GM23338 (cell line): ENCODE measurements around the gene ZCCHC2. TPM values are rescaled to one million over a fixed set of nuclear protein-coding genes. Genes with fewer than 3 reads are reported as not detected.

ENCODE experiments used
- ATAC-seq: fragments of 200-7000 bp; cut with Tn5 transposase; 3 replicates; pipeline ENCODE4 v1.9.1; 2020
- DNase-seq: peaks from one replicate; pipeline ENCODE4 v3.0.0-alpha.2; 2015; ENCODE audit warnings: low spot score
- H2AFZ ChIP-seq: fragments of 200-600 bp; sonication (generic); 2 replicates; pipeline ENCODE4 v1.8.0; 2016; ENCODE audit warnings: antibody characterized with exemption, mild to moderate bottlenecking, moderate library complexity
- H3F3A ChIP-seq: fragments of 200-600 bp; sonication (generic); replicated peaks from 2 replicates; pipeline ENCODE4 v1.8.0; 2017; ENCODE audit warnings: antibody characterized with exemption, mixed run types, low read depth
- H3K27ac ChIP-seq: fragments of 200-600 bp; sonication (generic); 2 replicates; pipeline ENCODE4 v1.6.1; 2016; ENCODE audit warnings: low read depth
- H3K27me3 ChIP-seq: fragments of 200-600 bp; sonication (generic); 2 replicates; pipeline ENCODE4 v1.8.0; 2016; ENCODE audit warnings: mild to moderate bottlenecking, mixed run types, moderate library complexity; ENCODE audit not compliant: insufficient read depth
- H3K36me3 ChIP-seq: fragments of 200-600 bp; sonication (generic); 2 replicates; pipeline ENCODE4 v1.8.0; 2016; ENCODE audit warnings: mild to moderate bottlenecking; ENCODE audit not compliant: insufficient read depth
- H3K4me1 ChIP-seq: fragments of 200-600 bp; sonication (generic); 2 replicates; pipeline ENCODE4 v1.8.0; 2016; ENCODE audit warnings: mild to moderate bottlenecking, moderate library complexity; ENCODE audit not compliant: insufficient read depth
- H3K4me2 ChIP-seq: fragments of 200-600 bp; sonication (generic); 2 replicates; pipeline ENCODE4 v1.7.1; 2017; ENCODE audit warnings: mixed run types
- H3K4me3 ChIP-seq: fragments of 200-600 bp; sonication (generic); 2 replicates; pipeline ENCODE4 v1.6.1; 2016; ENCODE audit warnings: mixed run types
- H3K79me2 ChIP-seq: fragments of 200-600 bp; sonication (generic); replicated peaks from 2 replicates; pipeline ENCODE4 v1.8.0; 2017; ENCODE audit warnings: mild to moderate bottlenecking; ENCODE audit not compliant: insufficient read depth
- H3K9me2 ChIP-seq: fragments of 200-600 bp; sonication (generic); 2 replicates; pipeline ENCODE4 v1.8.0; 2017; ENCODE audit not compliant: insufficient read depth
- H4K20me1 ChIP-seq: fragments of 200-600 bp; sonication (generic); replicated peaks from 2 replicates; pipeline ENCODE4 v1.8.0; 2017; ENCODE audit warnings: mild to moderate bottlenecking; ENCODE audit not compliant: insufficient read depth
- H3K27ac Mint-ChIP-seq: 2 replicates; pipeline ENCODE4 v1.8.0; 2020; ENCODE audit warnings: inconsistent platforms, mild to moderate bottlenecking, moderate library complexity, mixed read lengths
- H3K27me3 Mint-ChIP-seq: 3 replicates; pipeline ENCODE4 v1.8.0; 2022; ENCODE audit warnings: low read depth, mild to moderate bottlenecking, moderate library complexity, mixed read lengths, inconsistent platforms; ENCODE audit not compliant: insufficient read depth, poor library complexity
- H3K36me3 Mint-ChIP-seq: 3 replicates; pipeline ENCODE4 v1.8.0; 2021; ENCODE audit warnings: low read depth, mild to moderate bottlenecking, inconsistent platforms, moderate library complexity, mixed read lengths
- H3K4me1 Mint-ChIP-seq: 3 replicates; pipeline ENCODE4 v1.8.0; 2020; ENCODE audit warnings: mild to moderate bottlenecking, inconsistent platforms, mixed read lengths
- H3K4me3 Mint-ChIP-seq: 3 replicates; pipeline ENCODE4 v1.8.0; 2021; ENCODE audit warnings: moderate library complexity, mild to moderate bottlenecking, inconsistent platforms, mixed read lengths
- H3K9me3 Mint-ChIP-seq: 3 replicates; pipeline ENCODE4 v1.8.0; 2020; ENCODE audit warnings: moderate library complexity, mild to moderate bottlenecking, inconsistent platforms, mixed read lengths
- CREB1 ChIP-seq: fragments of 250-450 bp; sonication (Bioruptor Pico); IDR thresholded peaks from 2 replicates; pipeline ENCODE4 v1.5.0; 2020; ENCODE audit warnings: low read depth, mild to moderate bottlenecking, moderate library complexity
- EZH2 ChIP-seq: fragments of 200-600 bp; sonication (generic); IDR thresholded peaks from one replicate; pipeline ENCODE4 v1.8.0; 2017; ENCODE audit warnings: antibody characterized with exemption, mild to moderate bottlenecking, low read depth; ENCODE audit not compliant: unreplicated experiment
- EZH2phosphoT487 ChIP-seq: fragments of 200-600 bp; sonication (generic); IDR thresholded peaks from one replicate; pipeline ENCODE4 v1.8.1; 2018; ENCODE audit warnings: antibody characterized with exemption; ENCODE audit not compliant: unreplicated experiment
- JUNB ChIP-seq: IDR thresholded peaks from one replicate; pipeline ENCODE4 v1.6.1; 2016; ENCODE audit warnings: antibody characterized with exemption; ENCODE audit not compliant: unreplicated experiment
- NANOG ChIP-seq: IDR thresholded peaks from 2 replicates; pipeline ENCODE4 v1.6.1; 2016; ENCODE audit warnings: antibody characterized with exemption, borderline replicate concordance
- POLR2AphosphoS5 ChIP-seq: IDR thresholded peaks from 2 replicates; pipeline ENCODE4 v1.6.1; 2016; ENCODE audit warnings: antibody characterized with exemption, low read depth
- STAT1 ChIP-seq: IDR thresholded peaks from one replicate; pipeline ENCODE4 v1.6.1; 2016; ENCODE audit warnings: antibody characterized with exemption; ENCODE audit not compliant: unreplicated experiment
- ZNF114 ChIP-seq: fragments of 250-450 bp; sonication (Bioruptor Pico); IDR thresholded peaks from 2 replicates; pipeline ENCODE4 v1.5.0; 2020; ENCODE audit warnings: mild to moderate bottlenecking, moderate library complexity
- ZNF331 ChIP-seq: fragments of 250-450 bp; sonication (Bioruptor Pico); IDR thresholded peaks from 2 replicates; pipeline ENCODE4 v1.5.0; 2020; ENCODE audit warnings: low read depth, mild to moderate bottlenecking, moderate library complexity
- polyA plus RNA-seq: library from polyadenylated mRNA; unstranded; fragments of >200 nt; fragmentation: Nextera tagmentation; extraction: Ambion mirVana; gene quantifications from 2 replicates; pipeline ENCODE4 v1.2.1, GENCODE V29; 2016
- total RNA-seq: library from RNA; depleted of rRNA; stranded (reverse); fragments of >200 nt; shearing (Covaris generic); gene quantifications from 2 replicates; pipeline ENCODE4 v1.2.3, GENCODE V29; 2014
- TF ChIP-seq, protein P1 (sequence below): fragments of 250-450 bp; sonication (Bioruptor Pico); IDR thresholded peaks from 2 replicates; pipeline ENCODE4 v1.5.0; 2020; ENCODE audit warnings: mild to moderate bottlenecking, moderate library complexity
- TF ChIP-seq, protein P2 (sequence below): IDR thresholded peaks from 2 replicates; pipeline ENCODE4 v1.6.1; 2016; ENCODE audit warnings: antibody characterized with exemption
- TF ChIP-seq, protein P3 (sequence below): IDR thresholded peaks from one replicate; pipeline ENCODE4 v1.6.1; 2018; ENCODE audit warnings: antibody characterized with exemption; ENCODE audit not compliant: unreplicated experiment
- TF ChIP-seq, protein P4 (sequence below), 2 experiments: fragments of 200-600 bp in 1 of 2; sonication (generic) in 1 of 2; conservative IDR thresholded peaks; 2 replicates each; pipeline versions ENCODE4 v1.5.1 to v1.6.1; 2016 to 2017; ENCODE audit warnings: antibody characterized with exemption in 2 of 2, low read depth in 2 of 2, mild to moderate bottlenecking in 2 of 2, moderate library complexity in 1 of 2

Gene ZCCHC2
- total and polyA plus RNA-seq, 2 experiments from 2014 or later, result 5.4 to 15.4 TPM

DNA sequence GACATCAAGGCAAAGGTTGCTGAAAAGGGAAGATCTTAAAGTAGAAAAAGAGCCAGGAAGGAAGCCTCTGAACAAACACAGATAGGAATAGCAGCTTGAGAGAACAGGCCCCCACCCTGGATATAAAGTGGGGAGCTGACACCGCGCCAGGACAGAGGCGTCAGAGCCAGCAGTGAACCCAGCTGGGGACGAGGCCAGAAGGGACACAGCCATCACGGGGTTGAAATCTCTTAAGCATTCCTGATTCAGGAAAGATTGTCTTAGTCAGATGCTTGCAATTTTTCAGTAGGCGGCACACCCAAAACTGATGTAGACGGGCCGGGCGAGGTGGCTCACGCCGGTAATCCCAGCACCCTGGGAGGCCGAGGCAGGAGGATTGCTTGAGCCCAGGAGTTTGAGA is 98.7 kb downstream of the ZCCHC2 start:
- Histone ChIP-seq H2AFZ (peak overlapping the region; percentile 90), H3K4me2 (no peak overlapping the region), H4K20me1 (no peaks in the 10 kb centered on the region), H3F3A (no peaks in the 10 kb centered on the region), H3K27me3 (no peaks in the 10 kb centered on the region), H3K27ac (no peak overlapping the region), H3K4me1 (no peaks in the 10 kb centered on the region), H3K4me3 (no peak overlapping the region), H3K36me3 (no peaks in the 10 kb centered on the region), H3K79me2 (no peaks in the 10 kb centered on the region), H3K9me2 (no peaks in the 10 kb centered on the region)
- Mint-ChIP-seq H3K36me3 (no peaks in the 10 kb centered on the region), H3K4me1 (no peaks in the 10 kb centered on the region; the same call in 2 of the 3 replicates), H3K27me3 (no peaks in the 10 kb centered on the region), H3K4me3 (no peak overlapping the region), H3K27ac (no peak overlapping the region), H3K9me3 (no peaks in the 10 kb centered on the region)
- ATAC-seq (no peak), DNase-seq (no peak)
- TF ChIP-seq, protein P1, sequence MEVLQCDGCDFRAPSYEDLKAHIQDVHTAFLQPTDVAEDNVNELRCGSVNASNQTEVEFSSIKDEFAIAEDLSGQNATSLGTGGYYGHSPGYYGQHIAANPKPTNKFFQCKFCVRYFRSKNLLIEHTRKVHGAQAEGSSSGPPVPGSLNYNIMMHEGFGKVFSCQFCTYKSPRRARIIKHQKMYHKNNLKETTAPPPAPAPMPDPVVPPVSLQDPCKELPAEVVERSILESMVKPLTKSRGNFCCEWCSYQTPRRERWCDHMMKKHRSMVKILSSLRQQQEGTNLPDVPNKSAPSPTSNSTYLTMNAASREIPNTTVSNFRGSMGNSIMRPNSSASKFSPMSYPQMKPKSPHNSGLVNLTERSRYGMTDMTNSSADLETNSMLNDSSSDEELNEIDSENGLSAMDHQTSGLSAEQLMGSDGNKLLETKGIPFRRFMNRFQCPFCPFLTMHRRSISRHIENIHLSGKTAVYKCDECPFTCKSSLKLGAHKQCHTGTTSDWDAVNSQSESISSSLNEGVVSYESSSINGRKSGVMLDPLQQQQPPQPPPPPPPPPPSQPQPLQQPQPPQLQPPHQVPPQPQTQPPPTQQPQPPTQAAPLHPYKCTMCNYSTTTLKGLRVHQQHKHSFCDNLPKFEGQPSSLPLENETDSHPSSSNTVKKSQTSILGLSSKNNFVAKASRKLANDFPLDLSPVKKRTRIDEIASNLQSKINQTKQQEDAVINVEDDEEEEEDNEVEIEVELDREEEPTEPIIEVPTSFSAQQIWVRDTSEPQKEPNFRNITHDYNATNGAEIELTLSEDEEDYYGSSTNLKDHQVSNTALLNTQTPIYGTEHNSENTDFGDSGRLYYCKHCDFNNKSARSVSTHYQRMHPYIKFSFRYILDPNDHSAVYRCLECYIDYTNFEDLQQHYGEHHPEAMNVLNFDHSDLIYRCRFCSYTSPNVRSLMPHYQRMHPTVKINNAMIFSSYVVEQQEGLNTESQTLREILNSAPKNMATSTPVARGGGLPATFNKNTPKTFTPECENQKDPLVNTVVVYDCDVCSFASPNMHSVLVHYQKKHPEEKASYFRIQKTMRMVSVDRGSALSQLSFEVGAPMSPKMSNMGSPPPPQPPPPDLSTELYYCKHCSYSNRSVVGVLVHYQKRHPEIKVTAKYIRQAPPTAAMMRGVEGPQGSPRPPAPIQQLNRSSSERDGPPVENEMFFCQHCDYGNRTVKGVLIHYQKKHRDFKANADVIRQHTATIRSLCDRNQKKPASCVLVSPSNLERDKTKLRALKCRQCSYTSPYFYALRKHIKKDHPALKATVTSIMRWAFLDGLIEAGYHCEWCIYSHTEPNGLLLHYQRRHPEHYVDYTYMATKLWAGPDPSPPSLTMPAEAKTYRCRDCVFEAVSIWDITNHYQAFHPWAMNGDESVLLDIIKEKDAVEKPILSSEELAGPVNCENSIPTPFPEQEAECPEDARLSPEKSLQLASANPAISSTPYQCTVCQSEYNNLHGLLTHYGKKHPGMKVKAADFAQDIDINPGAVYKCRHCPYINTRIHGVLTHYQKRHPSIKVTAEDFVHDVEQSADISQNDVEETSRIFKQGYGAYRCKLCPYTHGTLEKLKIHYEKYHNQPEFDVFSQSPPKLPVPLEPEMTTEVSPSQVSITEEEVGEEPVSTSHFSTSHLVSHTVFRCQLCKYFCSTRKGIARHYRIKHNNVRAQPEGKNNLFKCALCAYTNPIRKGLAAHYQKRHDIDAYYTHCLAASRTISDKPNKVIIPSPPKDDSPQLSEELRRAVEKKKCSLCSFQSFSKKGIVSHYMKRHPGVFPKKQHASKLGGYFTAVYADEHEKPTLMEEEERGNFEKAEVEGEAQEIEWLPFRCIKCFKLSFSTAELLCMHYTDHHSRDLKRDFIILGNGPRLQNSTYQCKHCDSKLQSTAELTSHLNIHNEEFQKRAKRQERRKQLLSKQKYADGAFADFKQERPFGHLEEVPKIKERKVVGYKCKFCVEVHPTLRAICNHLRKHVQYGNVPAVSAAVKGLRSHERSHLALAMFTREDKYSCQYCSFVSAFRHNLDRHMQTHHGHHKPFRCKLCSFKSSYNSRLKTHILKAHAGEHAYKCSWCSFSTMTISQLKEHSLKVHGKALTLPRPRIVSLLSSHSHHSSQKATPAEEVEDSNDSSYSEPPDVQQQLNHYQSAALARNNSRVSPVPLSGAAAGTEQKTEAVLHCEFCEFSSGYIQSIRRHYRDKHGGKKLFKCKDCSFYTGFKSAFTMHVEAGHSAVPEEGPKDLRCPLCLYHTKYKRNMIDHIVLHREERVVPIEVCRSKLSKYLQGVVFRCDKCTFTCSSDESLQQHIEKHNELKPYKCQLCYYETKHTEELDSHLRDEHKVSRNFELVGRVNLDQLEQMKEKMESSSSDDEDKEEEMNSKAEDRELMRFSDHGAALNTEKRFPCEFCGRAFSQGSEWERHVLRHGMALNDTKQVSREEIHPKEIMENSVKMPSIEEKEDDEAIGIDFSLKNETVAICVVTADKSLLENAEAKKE (CRISPR knock-in tag), result no peak
- TF ChIP-seq ZNF331 (no peak), NANOG (no peak), EZH2phosphoT487 (no peak), JUNB (no peak), POLR2AphosphoS5 (no peak), STAT1 (no peak), EZH2 (no peak), ZNF114 (no peak), CREB1 (CRISPR knock-in tag) (no peak)
- TF ChIP-seq, protein P2, sequence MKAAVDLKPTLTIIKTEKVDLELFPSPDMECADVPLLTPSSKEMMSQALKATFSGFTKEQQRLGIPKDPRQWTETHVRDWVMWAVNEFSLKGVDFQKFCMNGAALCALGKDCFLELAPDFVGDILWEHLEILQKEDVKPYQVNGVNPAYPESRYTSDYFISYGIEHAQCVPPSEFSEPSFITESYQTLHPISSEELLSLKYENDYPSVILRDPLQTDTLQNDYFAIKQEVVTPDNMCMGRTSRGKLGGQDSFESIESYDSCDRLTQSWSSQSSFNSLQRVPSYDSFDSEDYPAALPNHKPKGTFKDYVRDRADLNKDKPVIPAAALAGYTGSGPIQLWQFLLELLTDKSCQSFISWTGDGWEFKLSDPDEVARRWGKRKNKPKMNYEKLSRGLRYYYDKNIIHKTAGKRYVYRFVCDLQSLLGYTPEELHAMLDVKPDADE, result no peak
- TF ChIP-seq, protein P3, sequence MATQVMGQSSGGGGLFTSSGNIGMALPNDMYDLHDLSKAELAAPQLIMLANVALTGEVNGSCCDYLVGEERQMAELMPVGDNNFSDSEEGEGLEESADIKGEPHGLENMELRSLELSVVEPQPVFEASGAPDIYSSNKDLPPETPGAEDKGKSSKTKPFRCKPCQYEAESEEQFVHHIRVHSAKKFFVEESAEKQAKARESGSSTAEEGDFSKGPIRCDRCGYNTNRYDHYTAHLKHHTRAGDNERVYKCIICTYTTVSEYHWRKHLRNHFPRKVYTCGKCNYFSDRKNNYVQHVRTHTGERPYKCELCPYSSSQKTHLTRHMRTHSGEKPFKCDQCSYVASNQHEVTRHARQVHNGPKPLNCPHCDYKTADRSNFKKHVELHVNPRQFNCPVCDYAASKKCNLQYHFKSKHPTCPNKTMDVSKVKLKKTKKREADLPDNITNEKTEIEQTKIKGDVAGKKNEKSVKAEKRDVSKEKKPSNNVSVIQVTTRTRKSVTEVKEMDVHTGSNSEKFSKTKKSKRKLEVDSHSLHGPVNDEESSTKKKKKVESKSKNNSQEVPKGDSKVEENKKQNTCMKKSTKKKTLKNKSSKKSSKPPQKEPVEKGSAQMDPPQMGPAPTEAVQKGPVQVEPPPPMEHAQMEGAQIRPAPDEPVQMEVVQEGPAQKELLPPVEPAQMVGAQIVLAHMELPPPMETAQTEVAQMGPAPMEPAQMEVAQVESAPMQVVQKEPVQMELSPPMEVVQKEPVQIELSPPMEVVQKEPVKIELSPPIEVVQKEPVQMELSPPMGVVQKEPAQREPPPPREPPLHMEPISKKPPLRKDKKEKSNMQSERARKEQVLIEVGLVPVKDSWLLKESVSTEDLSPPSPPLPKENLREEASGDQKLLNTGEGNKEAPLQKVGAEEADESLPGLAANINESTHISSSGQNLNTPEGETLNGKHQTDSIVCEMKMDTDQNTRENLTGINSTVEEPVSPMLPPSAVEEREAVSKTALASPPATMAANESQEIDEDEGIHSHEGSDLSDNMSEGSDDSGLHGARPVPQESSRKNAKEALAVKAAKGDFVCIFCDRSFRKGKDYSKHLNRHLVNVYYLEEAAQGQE, result no peak
- TF ChIP-seq, protein P4, sequence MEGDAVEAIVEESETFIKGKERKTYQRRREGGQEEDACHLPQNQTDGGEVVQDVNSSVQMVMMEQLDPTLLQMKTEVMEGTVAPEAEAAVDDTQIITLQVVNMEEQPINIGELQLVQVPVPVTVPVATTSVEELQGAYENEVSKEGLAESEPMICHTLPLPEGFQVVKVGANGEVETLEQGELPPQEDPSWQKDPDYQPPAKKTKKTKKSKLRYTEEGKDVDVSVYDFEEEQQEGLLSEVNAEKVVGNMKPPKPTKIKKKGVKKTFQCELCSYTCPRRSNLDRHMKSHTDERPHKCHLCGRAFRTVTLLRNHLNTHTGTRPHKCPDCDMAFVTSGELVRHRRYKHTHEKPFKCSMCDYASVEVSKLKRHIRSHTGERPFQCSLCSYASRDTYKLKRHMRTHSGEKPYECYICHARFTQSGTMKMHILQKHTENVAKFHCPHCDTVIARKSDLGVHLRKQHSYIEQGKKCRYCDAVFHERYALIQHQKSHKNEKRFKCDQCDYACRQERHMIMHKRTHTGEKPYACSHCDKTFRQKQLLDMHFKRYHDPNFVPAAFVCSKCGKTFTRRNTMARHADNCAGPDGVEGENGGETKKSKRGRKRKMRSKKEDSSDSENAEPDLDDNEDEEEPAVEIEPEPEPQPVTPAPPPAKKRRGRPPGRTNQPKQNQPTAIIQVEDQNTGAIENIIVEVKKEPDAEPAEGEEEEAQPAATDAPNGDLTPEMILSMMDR (conservative IDR thresholded peaks at IDR 0.05; ENCODE audit: low read depth in 2 of 2), result no peak
